HG03575 (cell line): Measurements from ENCODE around the gene DPEP3.
A peak's percentile ranks its signal among the peaks of the same experiment; 100 is the strongest.

ENCODE experiments used
- ATAC-seq: cut with Tn5 transposase; IDR thresholded peaks from one replicate; pipeline ENCODE4 v1.9.1; 2021; ENCODE audit not compliant: unreplicated experiment, insufficient number of reproducible peaks, low FRiP score; ENCODE audit errors: extremely low read depth

Gene DPEP3

GRCh38 chr16:67936124-67936879 is 44.0 kb downstream of the DPEP3 start, which contains the start of gene PSMB10:
Gene PSMB10, minus strand, starts transcription at chr16:67936850. Its CDS starts 101 bp downstream, at chr16:67936749.
- ATAC-seq: no peak

- ATAC-seq: peak; percentile 41
These were observed 44.7 kb downstream of the DPEP3 start for GRCh38 chr16:67935402-67936123.

GRCh38 chr16:67935101-67935401 is 45.2 kb downstream of the DPEP3 start:
- ATAC-seq: no peak

GRCh38 chr16:67934306-67935100 is 45.8 kb downstream of the DPEP3 start:
- no peak for ATAC-seq

- ATAC-seq: no peak
These were observed 46.5 kb downstream of the DPEP3 start for GRCh38 chr16:67933805-67934204.

- ATAC-seq: no peak
These were observed 47.8 kb downstream of the DPEP3 start for GRCh38 chr16:67932462-67932840.

GRCh38 chr16:67931712-67932461 is 48.4 kb downstream of the DPEP3 start, which contains the start of gene CTRL:
Gene CTRL, minus strand, starts transcription at chr16:67931862. Its CDS starts 10 bp downstream, at chr16:67931852.
- no peak for ATAC-seq

- no peak for ATAC-seq
These were observed 49.6 kb downstream of the DPEP3 start for GRCh38 chr16:67930678-67931211.

- ATAC-seq: no peak
These were observed 50.1 kb downstream of the DPEP3 start for GRCh38 chr16:67930191-67930590.

GRCh38 chr16:67928561-67929364 is 51.5 kb downstream of the DPEP3 start:
- no peak for ATAC-seq

GRCh38 chr16:67928147-67928546 is 52.2 kb downstream of the DPEP3 start:
- no peak for ATAC-seq

- no peak for ATAC-seq
These were observed 53.0 kb downstream of the DPEP3 start for GRCh38 chr16:67927131-67927941.

- ATAC-seq: no peak
These were observed 54.0 kb downstream of the DPEP3 start for GRCh38 chr16:67926181-67926750.
